GM18873 (cell line): ENCODE data around the gene RAB20.
A peak's percentile ranks its signal among the peaks of the same experiment; 100 is the strongest.
"Not testable (repeated sequence)": the region's sequence is repeated elsewhere in the genome, so short reads cannot be mapped to it uniquely, and the experiment has no call there.

Source experiments
- ATAC-seq: cut with Tn5 transposase; IDR thresholded peaks from one replicate; pipeline ENCODE4 v1.9.1; 2021; ENCODE audit warnings: mild to moderate bottlenecking, moderate library complexity, moderate number of reproducible peaks; ENCODE audit not compliant: unreplicated experiment, low FRiP score

RAB20 gene

GRCh38 chr13:110532258-110532657 lies 29.3 kb downstream of the RAB20 start:
- not testable (repeated sequence) for ATAC-seq

- ATAC-seq, result no peak
Measured at GRCh38 chr13:110531671-110532083, 29.8 kb downstream of the RAB20 start.

GRCh38 chr13:110531100-110531499 lies 30.4 kb downstream of the RAB20 start:
- ATAC-seq, result no peak

GRCh38 chr13:110529522-110530311 lies 31.8 kb downstream of the RAB20 start:
- ATAC-seq, result no peak

GRCh38 chr13:110528911-110529310 lies 32.6 kb downstream of the RAB20 start:
- no peak for ATAC-seq

GRCh38 chr13:110528371-110528770 lies 33.2 kb downstream of the RAB20 start:
- no peak for ATAC-seq

GRCh38 chr13:110525328-110526319 lies 35.9 kb downstream of the RAB20 start:
- ATAC-seq, result peak; percentile 75

- ATAC-seq, result no peak
Measured at GRCh38 chr13:110524541-110525257, 36.8 kb downstream of the RAB20 start.

GRCh38 chr13:110523838-110524540 lies 37.5 kb downstream of the RAB20 start:
- ATAC-seq, result no peak

- no peak for ATAC-seq
Measured at GRCh38 chr13:110523180-110523579, 38.3 kb downstream of the RAB20 start.

- ATAC-seq, result no peak
Measured at GRCh38 chr13:110522721-110523120, 38.8 kb downstream of the RAB20 start.

GRCh38 chr13:110521946-110522345 lies 39.6 kb downstream of the RAB20 start:
- no peak for ATAC-seq

- ATAC-seq, result no peak
Measured at GRCh38 chr13:110521296-110521680, 40.2 kb downstream of the RAB20 start.

GRCh38 chr13:110520431-110521295 lies 40.9 kb downstream of the RAB20 start:
- ATAC-seq, result no peak

- no peak for ATAC-seq
Measured at GRCh38 chr13:110519506-110519905, 42.0 kb downstream of the RAB20 start.

GRCh38 chr13:110519046-110519445 lies 42.5 kb downstream of the RAB20 start:
- ATAC-seq, result no peak

- no peak for ATAC-seq
Measured at GRCh38 chr13:110518571-110518970, 43.0 kb downstream of the RAB20 start.

- no peak for ATAC-seq
Measured at GRCh38 chr13:110518226-110518525, 43.3 kb downstream of the RAB20 start.

- no peak for ATAC-seq
Measured at GRCh38 chr13:110517505-110518225, 43.9 kb downstream of the RAB20 start.
